HG03520 (cell line): ENCODE results near the gene TOMM20L.
"Not testable (repeated sequence)": the region's sequence is repeated elsewhere in the genome, so short reads cannot be mapped to it uniquely, and the experiment has no call there.

Experiments used
- ATAC-seq: cut with Tn5 transposase; IDR thresholded peaks from one replicate; pipeline ENCODE4 v1.9.1; 2021; ENCODE audit warnings: mild to moderate bottlenecking, moderate library complexity; ENCODE audit not compliant: unreplicated experiment

Gene TOMM20L

GRCh38 chr14:58395812-58396788 lies at the start of gene TOMM20L:
Gene TOMM20L (plus strand): TSS chr14:58395930. CDS start chr14:58395958, 28 bp downstream.
- peak; percentile 88 for ATAC-seq

- ATAC-seq = no peak
These were observed 42.0 kb upstream of the TOMM20L start for GRCh38 chr14:58353516-58354299.

- no peak for ATAC-seq
These were observed 40.9 kb upstream of the TOMM20L start for GRCh38 chr14:58354808-58355207.

- no peak for ATAC-seq
These were observed 39.5 kb upstream of the TOMM20L start for GRCh38 chr14:58356268-58356667.

- not testable (repeated sequence) for ATAC-seq
These were observed 33.5 kb upstream of the TOMM20L start for GRCh38 chr14:58362272-58362671.

GRCh38 chr14:58362798-58363412 lies 32.8 kb upstream of the TOMM20L start:
- ATAC-seq = no peak

GRCh38 chr14:58364316-58364715 lies 31.4 kb upstream of the TOMM20L start:
- no peak for ATAC-seq

GRCh38 chr14:58367296-58367695 lies 28.4 kb upstream of the TOMM20L start:
- ATAC-seq = no peak

GRCh38 chr14:58368956-58369355 lies 26.8 kb upstream of the TOMM20L start:
- no peak for ATAC-seq

- ATAC-seq = no peak
These were observed 18.9 kb upstream of the TOMM20L start for GRCh38 chr14:58376791-58377190.

GRCh38 chr14:58390830-58391229 lies 4.9 kb upstream of the TOMM20L start:
- no peak for ATAC-seq

- ATAC-seq = no peak
These were observed 243 bp upstream of the TOMM20L start for GRCh38 chr14:58395562-58395811.

- no peak for ATAC-seq
These were observed 1.4 kb downstream of the TOMM20L start for GRCh38 chr14:58397156-58397555.

GRCh38 chr14:58398495-58398894 lies 2.8 kb downstream of the TOMM20L start:
- ATAC-seq = no peak

GRCh38 chr14:58398895-58399294 lies 3.2 kb downstream of the TOMM20L start:
- no peak for ATAC-seq

GRCh38 chr14:58401587-58401986 lies 5.9 kb downstream of the TOMM20L start:
- no peak for ATAC-seq

- ATAC-seq = no peak
These were observed 13.0 kb downstream of the TOMM20L start for GRCh38 chr14:58408681-58409215.

- no peak for ATAC-seq
These were observed 19.1 kb downstream of the TOMM20L start for GRCh38 chr14:58414845-58415244.

GRCh38 chr14:58415636-58416547 lies 20.2 kb downstream of the TOMM20L start:
- no peak for ATAC-seq

GRCh38 chr14:58416934-58417333 lies 21.2 kb downstream of the TOMM20L start:
- ATAC-seq = not testable (repeated sequence)
